GM21381 (cell line): ENCODE data around the gene SLC6A5.
A peak's percentile ranks its signal among the peaks of the same experiment; 100 is the strongest.

ENCODE experiments used
- ATAC-seq: cut with Tn5 transposase; IDR thresholded peaks from one replicate; pipeline ENCODE4 v1.9.1; 2021; ENCODE audit warnings: mild to moderate bottlenecking, moderate library complexity; ENCODE audit not compliant: unreplicated experiment

Gene SLC6A5

GRCh38 chr11:20596205-20597153, 2.9 kb upstream of the SLC6A5 start:
- ATAC-seq, result no peak

- ATAC-seq, result no peak
Measured at GRCh38 chr11:20597154-20597679, 2.2 kb upstream of the SLC6A5 start.

DNA sequence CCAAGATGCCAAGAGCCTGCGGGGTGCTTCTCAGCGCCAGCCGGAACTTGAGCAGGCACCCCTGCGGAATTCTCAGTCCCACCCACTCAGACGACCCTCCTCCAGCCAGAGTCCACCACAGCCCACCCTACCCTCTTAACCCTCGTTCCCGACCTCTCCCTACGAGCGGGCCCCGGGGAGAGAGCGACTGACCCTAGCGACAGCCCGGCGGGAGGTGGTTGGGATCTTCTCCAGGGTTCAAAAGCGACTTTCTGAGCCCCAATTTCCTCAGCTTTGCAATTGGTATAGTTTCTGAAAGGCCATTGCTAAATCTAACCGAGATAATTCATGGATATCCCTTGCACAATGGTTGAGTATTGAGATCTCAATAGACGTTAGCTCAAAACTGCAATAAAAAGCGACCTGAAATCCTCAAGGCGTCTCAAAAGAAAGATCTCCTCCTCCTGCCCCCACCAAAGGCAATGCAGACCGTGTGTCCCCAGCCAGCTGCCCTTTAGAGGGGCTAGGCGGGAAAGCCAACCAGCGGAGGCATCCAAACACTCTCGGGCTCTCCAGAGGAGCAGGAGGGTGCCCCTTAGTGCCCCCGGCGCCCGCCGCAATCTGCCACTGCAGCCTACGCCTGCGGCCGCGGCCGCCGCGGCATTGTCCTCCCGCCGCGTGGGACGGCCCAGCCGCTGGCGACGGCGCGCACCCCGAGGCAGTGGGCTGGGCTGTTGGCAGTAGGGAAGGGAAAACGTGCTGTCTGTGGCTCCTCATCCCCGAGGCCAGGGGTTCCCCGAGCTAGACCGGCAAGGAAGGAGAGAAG, 1.5 kb upstream of the SLC6A5 start:
- ATAC-seq, result no peak

DNA sequence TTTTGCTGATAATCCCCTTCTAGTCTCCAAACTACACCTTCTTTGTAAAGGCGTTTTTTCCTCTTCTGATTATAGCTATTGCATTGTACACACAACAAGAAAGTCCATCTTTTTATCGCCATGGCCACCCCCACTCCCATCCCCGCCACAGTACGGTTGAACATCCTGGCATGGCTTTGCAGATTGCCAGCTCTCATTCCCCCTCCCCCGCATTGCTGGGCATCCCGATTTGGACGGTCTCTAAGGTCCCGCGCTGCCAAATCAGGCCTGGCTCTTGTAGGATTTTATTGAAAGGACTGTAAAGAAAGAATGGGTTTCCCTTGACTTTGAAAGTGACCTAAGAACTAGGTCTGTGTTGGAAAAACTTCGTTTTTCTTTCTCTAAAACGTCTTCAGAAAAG, 916 bp upstream of the SLC6A5 start:
- ATAC-seq, result no peak

GRCh38 chr11:20600020-20600346, 575 bp downstream of the SLC6A5 start:
- ATAC-seq, result no peak

GRCh38 chr11:20600551-20600950, 1.1 kb downstream of the SLC6A5 start:
- ATAC-seq, result no peak

DNA sequence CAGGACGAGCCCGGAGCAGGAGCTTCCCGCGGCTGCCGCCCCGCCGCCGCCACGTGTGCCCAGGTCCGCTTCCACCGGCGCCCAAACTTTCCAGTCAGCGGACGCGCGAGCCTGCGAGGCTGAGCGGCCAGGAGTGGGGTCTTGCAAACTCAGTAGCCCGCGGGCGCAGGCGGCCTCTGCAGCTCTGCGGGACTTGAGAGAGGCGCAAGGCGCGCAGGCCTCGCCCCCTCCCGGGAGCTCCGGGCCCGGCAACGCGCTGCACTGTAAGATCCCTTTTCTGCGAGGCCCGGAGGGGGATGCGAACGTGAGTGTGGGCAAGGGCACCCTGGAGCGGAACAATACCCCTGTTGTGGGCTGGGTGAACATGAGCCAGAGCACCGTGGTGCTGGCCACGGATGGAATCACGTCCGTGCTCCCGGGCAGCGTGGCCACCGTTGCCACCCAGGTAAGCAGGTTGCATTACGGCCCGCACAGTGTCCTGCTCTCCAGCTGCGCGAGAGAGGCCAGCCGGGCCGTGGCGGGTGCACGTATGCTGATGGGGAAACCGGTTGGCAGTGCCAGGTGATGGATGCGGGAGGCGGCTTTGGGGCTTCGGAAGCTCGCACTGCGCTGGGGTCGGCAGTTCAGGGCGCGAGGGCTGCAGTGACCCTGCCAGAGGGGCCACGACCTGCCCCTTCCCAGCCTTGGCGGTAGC, 2.0 kb downstream of the SLC6A5 start:
- no peak for ATAC-seq

DNA sequence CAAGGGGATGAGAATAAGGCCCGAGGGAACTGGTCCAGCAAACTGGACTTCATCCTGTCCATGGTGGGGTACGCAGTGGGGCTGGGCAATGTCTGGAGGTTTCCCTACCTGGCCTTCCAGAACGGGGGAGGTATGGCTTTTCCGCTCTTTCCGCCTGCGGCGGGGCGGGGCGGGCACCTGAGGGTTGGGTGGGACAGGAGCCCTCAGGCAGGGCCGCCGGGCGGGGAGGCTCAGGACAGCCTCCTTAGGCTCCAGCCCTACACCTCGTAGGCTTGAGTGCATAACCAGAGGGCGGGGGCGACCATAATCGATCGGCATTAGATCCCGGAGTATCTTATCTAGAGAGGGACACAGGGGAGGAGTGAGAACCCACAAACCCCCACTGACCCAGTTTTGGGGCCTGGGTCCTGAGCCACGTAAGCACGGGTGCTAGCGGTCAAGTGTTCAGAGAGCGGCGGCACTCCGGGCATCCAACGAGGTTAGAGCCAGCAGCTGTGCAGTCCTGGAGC, 4.9 kb downstream of the SLC6A5 start:
- no peak for ATAC-seq

- no peak for ATAC-seq
Measured at GRCh38 chr11:20604864-20605601, 5.6 kb downstream of the SLC6A5 start.

GRCh38 chr11:20605602-20606091, 6.2 kb downstream of the SLC6A5 start:
- no peak for ATAC-seq

- ATAC-seq, result no peak
Measured at GRCh38 chr11:20608934-20609333, 9.5 kb downstream of the SLC6A5 start.

DNA sequence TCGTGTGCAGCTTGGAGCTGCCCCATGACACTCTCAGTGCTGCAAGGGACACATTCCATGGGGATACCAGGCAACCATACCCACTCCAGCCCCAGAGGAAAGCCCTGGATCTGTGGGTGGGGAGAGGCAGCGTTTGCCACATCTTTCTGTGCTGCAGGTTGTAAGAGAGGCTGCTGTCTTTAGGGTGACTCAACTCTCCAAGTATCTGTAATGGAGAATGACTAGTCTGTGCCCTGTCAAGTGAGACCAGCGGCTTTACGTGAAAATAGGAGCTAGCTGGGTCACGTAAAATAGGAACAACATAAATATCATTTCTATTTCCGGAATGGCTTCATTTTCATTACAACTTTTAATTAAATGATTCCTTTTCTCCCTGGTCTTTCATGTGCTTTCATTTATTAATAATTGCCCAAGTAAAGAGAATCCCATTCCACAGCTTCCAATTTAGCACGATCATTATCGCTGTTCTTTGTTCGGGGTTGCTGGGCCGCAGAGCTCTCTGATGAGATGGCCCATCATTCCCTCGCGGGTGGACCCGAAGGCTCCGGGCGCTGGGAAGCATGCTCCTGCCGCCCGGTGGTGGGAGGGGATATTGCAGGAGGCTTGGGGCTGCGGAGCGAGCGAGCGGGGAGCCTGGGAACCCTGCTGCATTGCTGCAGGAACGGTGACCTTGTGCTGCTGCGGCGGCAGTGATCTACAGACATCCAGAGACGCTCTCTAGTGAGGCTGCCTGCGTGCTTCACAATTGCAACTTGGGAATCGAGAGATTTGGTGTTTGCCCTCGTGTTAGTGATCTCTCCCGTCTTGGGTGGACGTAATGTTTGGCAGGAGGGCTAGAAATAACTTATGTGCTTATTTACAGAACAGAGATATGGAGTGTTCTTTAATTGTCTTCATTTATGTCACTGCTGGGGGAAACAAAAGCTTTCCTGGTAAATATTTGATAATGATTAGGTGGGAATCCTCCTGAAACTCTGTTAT, 10.6 kb downstream of the SLC6A5 start:
- peak; percentile 97 for ATAC-seq

DNA sequence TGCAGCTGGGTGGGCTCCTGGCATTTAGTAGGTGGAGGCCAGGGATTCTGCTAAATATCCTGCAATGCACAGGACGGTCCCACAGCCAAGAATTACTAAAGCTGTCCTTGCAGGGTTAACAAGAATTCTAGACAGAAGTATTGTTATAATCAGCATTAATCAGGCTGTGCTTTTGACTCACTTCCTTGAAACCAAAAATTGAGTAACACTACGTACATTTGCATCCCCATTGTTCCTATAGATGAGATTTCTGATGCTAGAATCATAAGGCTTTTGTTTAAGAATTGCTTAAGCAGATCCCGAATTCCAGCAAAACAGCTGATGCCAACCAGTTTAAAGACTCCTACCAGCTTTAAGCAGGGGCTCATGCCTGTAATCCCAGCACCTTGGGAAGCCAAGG, 11.4 kb downstream of the SLC6A5 start:
- no peak for ATAC-seq

DNA sequence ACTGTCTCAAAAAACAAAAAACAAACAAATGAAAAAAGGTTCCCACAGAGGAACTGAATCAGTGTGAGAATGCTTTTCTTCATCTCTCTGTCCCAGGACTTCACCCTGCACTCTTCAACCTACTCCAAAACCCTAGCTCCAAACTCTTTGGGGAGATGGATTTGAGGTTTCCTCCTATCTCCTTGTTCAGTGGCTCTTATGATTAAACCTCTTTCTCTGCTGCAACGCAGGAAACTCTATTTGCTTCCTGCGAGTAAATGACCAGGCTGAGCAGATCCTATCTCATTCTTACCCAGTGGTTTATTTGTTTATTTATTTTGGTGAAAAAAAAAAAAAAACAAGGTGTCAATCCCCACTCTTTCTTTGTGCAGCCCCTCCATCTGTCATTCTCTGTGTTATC, 12.0 kb downstream of the SLC6A5 start:
- ATAC-seq, result no peak

GRCh38 chr11:20611892-20612291, 12.5 kb downstream of the SLC6A5 start:
- no peak for ATAC-seq

- no peak for ATAC-seq
Measured at GRCh38 chr11:20612416-20612815, 13.0 kb downstream of the SLC6A5 start.

DNA sequence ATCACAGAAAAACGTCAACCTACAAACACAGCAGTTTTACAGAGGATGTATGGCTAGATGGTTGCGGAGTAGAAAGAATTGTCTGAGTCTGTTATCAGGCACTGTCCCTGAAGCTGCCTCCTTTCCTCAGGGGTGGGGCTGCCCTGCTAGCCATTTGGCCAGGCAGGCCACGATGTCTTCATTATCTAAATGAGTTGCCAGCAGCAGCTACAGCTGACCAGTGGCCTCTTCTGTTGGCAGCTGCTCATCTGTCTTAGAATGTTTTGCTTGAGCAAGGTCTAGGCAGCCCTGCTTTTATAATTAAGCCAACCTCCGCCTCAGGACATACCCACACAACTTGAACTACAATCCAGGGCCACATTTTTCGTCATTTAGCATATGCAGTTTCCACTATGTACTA, 17.5 kb downstream of the SLC6A5 start:
- ATAC-seq, result no peak

DNA sequence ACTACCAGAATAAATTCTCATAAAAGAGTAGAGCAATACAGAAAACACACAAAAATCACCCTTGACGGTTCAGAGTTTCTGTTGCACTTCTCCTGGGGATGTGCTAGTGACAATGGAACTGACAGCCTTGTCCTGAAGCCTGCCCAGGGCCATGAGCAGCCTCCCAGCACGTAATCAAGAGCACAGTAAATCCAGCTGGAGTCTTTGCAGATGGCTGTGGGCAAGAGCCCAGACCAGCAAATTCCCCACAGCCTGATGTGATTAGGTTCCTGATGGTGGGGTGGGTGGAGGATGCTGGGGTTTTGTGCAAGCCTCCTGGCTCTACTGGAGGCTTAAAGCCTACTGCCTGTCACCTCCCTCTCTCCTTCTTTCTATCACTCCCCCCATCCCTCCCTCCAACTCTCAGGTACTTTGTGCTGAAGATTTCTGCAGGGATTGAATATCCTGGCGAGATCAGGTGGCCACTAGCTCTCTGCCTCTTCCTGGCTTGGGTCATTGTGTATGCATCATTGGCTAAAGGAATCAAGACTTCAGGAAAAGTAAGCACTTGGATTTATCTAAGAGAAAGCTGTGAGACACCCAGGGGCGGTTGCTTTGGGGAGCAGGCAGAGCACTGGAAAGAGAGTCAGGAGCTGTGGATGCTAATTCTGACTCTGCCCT, 18.1 kb downstream of the SLC6A5 start:
- no peak for ATAC-seq
